Measurements from ENCODE around the gene CDCP2.

The CDCP2 gene

GRCh38 chr1:54138994-54139393 lies 13.8 kb downstream of the CDCP2 start:
- Histone ChIP-seq H3K9me3 (ENCODE audit: control insufficient read depth, low read length) (no peaks in the 10 kb centered on the region), H3K27me3 (replicated peaks; ENCODE audit: control insufficient read depth, insufficient read depth, low read length, poor library complexity, severe bottlenecking) (no peaks in the 10 kb centered on the region), H3K4me3 (ENCODE audit: insufficient read depth, low read depth, low read length, poor library complexity, severe bottlenecking) (no peak overlapping the region), H3K36me3 (ENCODE audit: control insufficient read depth, insufficient read depth, low read length) (no peaks in the 10 kb centered on the region), H3K4me1 (ENCODE audit: control insufficient read depth, insufficient read depth, low read length, poor library complexity, severe bottlenecking) (no peaks in the 10 kb centered on the region), H3K27ac (ENCODE audit: insufficient read depth, low read length, poor library complexity, severe bottlenecking) (no peak overlapping the region)
- DNase-seq = no peak

- no peaks in the 10 kb centered on the region for H3K36me3 ChIP-seq (ENCODE audit: control insufficient read depth, insufficient read depth, low read length)
- H3K27me3 ChIP-seq (replicated peaks; ENCODE audit: control insufficient read depth, insufficient read depth, low read length, poor library complexity, severe bottlenecking) = no peaks in the 10 kb centered on the region
- no peak for DNase-seq
- no peaks in the 10 kb centered on the region for H3K9me3 ChIP-seq (ENCODE audit: control insufficient read depth, low read length)
- H3K4me3 ChIP-seq (ENCODE audit: insufficient read depth, low read depth, low read length, poor library complexity, severe bottlenecking) = no peak overlapping the region
- H3K4me1 ChIP-seq (ENCODE audit: control insufficient read depth, insufficient read depth, low read length, poor library complexity, severe bottlenecking) = no peaks in the 10 kb centered on the region
- H3K27ac ChIP-seq (ENCODE audit: insufficient read depth, low read length, poor library complexity, severe bottlenecking) = no peak overlapping the region
Observed at GRCh38 chr1:54137534-54138061, 15.2 kb downstream of the CDCP2 start.

- no peak overlapping the region for H3K27ac ChIP-seq (ENCODE audit: insufficient read depth, low read length, poor library complexity, severe bottlenecking)
- no peaks in the 10 kb centered on the region for H3K9me3 ChIP-seq (ENCODE audit: control insufficient read depth, low read length)
- DNase-seq = no peak
- no peak overlapping the region for H3K4me3 ChIP-seq (ENCODE audit: insufficient read depth, low read depth, low read length, poor library complexity, severe bottlenecking)
- H3K36me3 ChIP-seq (ENCODE audit: control insufficient read depth, insufficient read depth, low read length) = no peaks in the 10 kb centered on the region
- no peaks in the 10 kb centered on the region for H3K4me1 ChIP-seq (ENCODE audit: control insufficient read depth, insufficient read depth, low read length, poor library complexity, severe bottlenecking)
- H3K27me3 ChIP-seq (replicated peaks; ENCODE audit: control insufficient read depth, insufficient read depth, low read length, poor library complexity, severe bottlenecking) = no peaks in the 10 kb centered on the region
Observed at GRCh38 chr1:54136963-54137533, 15.8 kb downstream of the CDCP2 start.

- no peak for DNase-seq
- no peak overlapping the region for H3K27ac ChIP-seq (ENCODE audit: insufficient read depth, low read length, poor library complexity, severe bottlenecking)
- no peak overlapping the region for H3K4me3 ChIP-seq (ENCODE audit: insufficient read depth, low read depth, low read length, poor library complexity, severe bottlenecking)
- no peaks in the 10 kb centered on the region for H3K36me3 ChIP-seq (ENCODE audit: control insufficient read depth, insufficient read depth, low read length)
- H3K9me3 ChIP-seq (ENCODE audit: control insufficient read depth, low read length) = no peaks in the 10 kb centered on the region
- H3K4me1 ChIP-seq (ENCODE audit: control insufficient read depth, insufficient read depth, low read length, poor library complexity, severe bottlenecking) = no peaks in the 10 kb centered on the region
- H3K27me3 ChIP-seq (replicated peaks; ENCODE audit: control insufficient read depth, insufficient read depth, low read length, poor library complexity, severe bottlenecking) = no peaks in the 10 kb centered on the region
Observed at GRCh38 chr1:54136269-54136896, 16.4 kb downstream of the CDCP2 start.

GRCh38 chr1:54135436-54136120 lies 17.2 kb downstream of the CDCP2 start:
- no peaks in the 10 kb centered on the region for H3K27me3 ChIP-seq (replicated peaks; ENCODE audit: control insufficient read depth, insufficient read depth, low read length, poor library complexity, severe bottlenecking)
- H3K4me3 ChIP-seq (ENCODE audit: insufficient read depth, low read depth, low read length, poor library complexity, severe bottlenecking) = no peak overlapping the region
- no peak for DNase-seq
- H3K4me1 ChIP-seq (ENCODE audit: control insufficient read depth, insufficient read depth, low read length, poor library complexity, severe bottlenecking) = no peaks in the 10 kb centered on the region
- H3K9me3 ChIP-seq (ENCODE audit: control insufficient read depth, low read length) = no peaks in the 10 kb centered on the region
- no peak overlapping the region for H3K27ac ChIP-seq (ENCODE audit: insufficient read depth, low read length, poor library complexity, severe bottlenecking)
- no peaks in the 10 kb centered on the region for H3K36me3 ChIP-seq (ENCODE audit: control insufficient read depth, insufficient read depth, low read length)

GRCh38 chr1:54134295-54134694 lies 18.5 kb downstream of the CDCP2 start:
- Histone ChIP-seq H3K4me1 (ENCODE audit: control insufficient read depth, insufficient read depth, low read length, poor library complexity, severe bottlenecking) (no peaks in the 10 kb centered on the region), H3K27ac (ENCODE audit: insufficient read depth, low read length, poor library complexity, severe bottlenecking) (no peak overlapping the region), H3K36me3 (ENCODE audit: control insufficient read depth, insufficient read depth, low read length) (no peaks in the 10 kb centered on the region), H3K9me3 (ENCODE audit: control insufficient read depth, low read length) (no peaks in the 10 kb centered on the region), H3K27me3 (replicated peaks; ENCODE audit: control insufficient read depth, insufficient read depth, low read length, poor library complexity, severe bottlenecking) (no peaks in the 10 kb centered on the region), H3K4me3 (ENCODE audit: insufficient read depth, low read depth, low read length, poor library complexity, severe bottlenecking) (no peak overlapping the region)
- no peak for DNase-seq

GRCh38 chr1:54132495-54132894 lies 20.3 kb downstream of the CDCP2 start:
- Histone ChIP-seq H3K4me1 (ENCODE audit: control insufficient read depth, insufficient read depth, low read length, poor library complexity, severe bottlenecking) (no peaks in the 10 kb centered on the region), H3K9me3 (ENCODE audit: control insufficient read depth, low read length) (no peaks in the 10 kb centered on the region)
- DNase-seq = no peak

GRCh38 chr1:54131419-54131818 lies 21.4 kb downstream of the CDCP2 start:
- no peaks in the 10 kb centered on the region for H3K4me1 ChIP-seq (ENCODE audit: control insufficient read depth, insufficient read depth, low read length, poor library complexity, severe bottlenecking)
- H3K27me3 ChIP-seq (replicated peaks; ENCODE audit: control insufficient read depth, insufficient read depth, low read length, poor library complexity, severe bottlenecking) = no peaks in the 10 kb centered on the region
- H3K27ac ChIP-seq (ENCODE audit: insufficient read depth, low read length, poor library complexity, severe bottlenecking) = no peak overlapping the region
- no peak for DNase-seq
- no peaks in the 10 kb centered on the region for H3K9me3 ChIP-seq (ENCODE audit: control insufficient read depth, low read length)
- H3K4me3 ChIP-seq (ENCODE audit: insufficient read depth, low read depth, low read length, poor library complexity, severe bottlenecking) = no peak overlapping the region
- H3K36me3 ChIP-seq (ENCODE audit: control insufficient read depth, insufficient read depth, low read length) = no peaks in the 10 kb centered on the region

More at GRCh38 chr1:54132495-54132894, 20.3 kb downstream of the CDCP2 start:
- Histone ChIP-seq H3K27me3 (replicated peaks; ENCODE audit: control insufficient read depth, insufficient read depth, low read length, poor library complexity, severe bottlenecking) (no peaks in the 10 kb centered on the region), H3K27ac (ENCODE audit: insufficient read depth, low read length, poor library complexity, severe bottlenecking) (no peak overlapping the region), H3K4me3 (ENCODE audit: insufficient read depth, low read depth, low read length, poor library complexity, severe bottlenecking) (no peak overlapping the region), H3K36me3 (ENCODE audit: control insufficient read depth, insufficient read depth, low read length) (no peaks in the 10 kb centered on the region)

GRCh38 chr1:54129858-54130257 lies 22.9 kb downstream of the CDCP2 start:
- Histone ChIP-seq H3K9me3 (ENCODE audit: control insufficient read depth, low read length) (no peaks in the 10 kb centered on the region), H3K4me3 (ENCODE audit: insufficient read depth, low read depth, low read length, poor library complexity, severe bottlenecking) (no peak overlapping the region), H3K27ac (ENCODE audit: insufficient read depth, low read length, poor library complexity, severe bottlenecking) (no peak overlapping the region), H3K36me3 (ENCODE audit: control insufficient read depth, insufficient read depth, low read length) (no peaks in the 10 kb centered on the region), H3K4me1 (ENCODE audit: control insufficient read depth, insufficient read depth, low read length, poor library complexity, severe bottlenecking) (no peaks in the 10 kb centered on the region), H3K27me3 (replicated peaks; ENCODE audit: control insufficient read depth, insufficient read depth, low read length, poor library complexity, severe bottlenecking) (no peaks in the 10 kb centered on the region)
- DNase-seq = no peak
